Endodermal cell (in vitro differentiated cells): Measurements from ENCODE around the gene SYT2. TPM values are rescaled to one million over a fixed set of nuclear protein-coding genes. Genes with fewer than 3 reads are reported as not detected.

ENCODE experiments used
- DNase-seq: peaks from one replicate; pipeline ENCODE4 v3.0.0-alpha.2; 2017
- H3K27ac ChIP-seq: 2 replicates; pipeline ENCODE4 v1.5.1; 2013; ENCODE audit warnings: mild to moderate bottlenecking, low read depth, low read length, moderate library complexity
- H3K27me3 ChIP-seq: 2 replicates; pipeline ENCODE4 v1.6.1; 2013; ENCODE audit warnings: mild to moderate bottlenecking, low read length, moderate library complexity; ENCODE audit not compliant: insufficient read depth, control insufficient read depth, poor library complexity, severe bottlenecking
- H3K36me3 ChIP-seq: 2 replicates; pipeline ENCODE4 v1.7.0; 2013; ENCODE audit warnings: mild to moderate bottlenecking, low read length, moderate library complexity; ENCODE audit not compliant: control insufficient read depth, insufficient read depth
- H3K4me1 ChIP-seq: one replicate; pipeline ENCODE4 v1.7.0; 2013; ENCODE audit warnings: low read length; ENCODE audit not compliant: control insufficient read depth, insufficient read depth
- H3K4me3 ChIP-seq: 2 replicates; pipeline ENCODE4 v1.5.1; 2013; ENCODE audit warnings: mild to moderate bottlenecking, low read length, moderate library complexity
- H3K9ac ChIP-seq: 2 replicates; pipeline ENCODE4 v1.6.1; 2013; ENCODE audit warnings: mild to moderate bottlenecking, low read length, moderate library complexity; ENCODE audit not compliant: poor library complexity, severe bottlenecking; ENCODE audit errors: extremely low read depth
- H3K9me3 ChIP-seq: 2 replicates; pipeline ENCODE4 v1.6.1; 2013; ENCODE audit warnings: mild to moderate bottlenecking, low read length, moderate library complexity; ENCODE audit not compliant: control insufficient read depth
- H3K27ac Mint-ChIP-seq: 2 replicates; pipeline ENCODE4 v1.8.0; 2020; ENCODE audit warnings: mixed read lengths
- H3K27me3 Mint-ChIP-seq: 2 replicates; pipeline ENCODE4 v1.8.0; 2021; ENCODE audit warnings: mild to moderate bottlenecking, mixed read lengths; ENCODE audit not compliant: insufficient read depth
- H3K36me3 Mint-ChIP-seq: 2 replicates; pipeline ENCODE4 v1.8.0; 2020; ENCODE audit warnings: low read depth, mixed read lengths
- H3K4me1 Mint-ChIP-seq: 2 replicates; pipeline ENCODE4 v1.8.0; 2020; ENCODE audit warnings: mixed read lengths
- H3K4me3 Mint-ChIP-seq: 2 replicates; pipeline ENCODE4 v1.8.0; 2020; ENCODE audit warnings: mild to moderate bottlenecking, moderate library complexity, mixed read lengths
- H3K9me3 Mint-ChIP-seq: 2 replicates; pipeline ENCODE4 v1.8.0; 2020; ENCODE audit warnings: mild to moderate bottlenecking, mixed read lengths
- CTCF ChIP-seq: fragments of 200-600 bp; sonication (generic); conservative IDR thresholded peaks from 2 replicates; pipeline ENCODE4 v1.5.0; 2021; ENCODE audit warnings: antibody characterized with exemption, mild to moderate bottlenecking
- WGBS, 2 experiments: methylation state at CpG; one replicate each; pipeline versions ENCODE4 v1.1.5 to v1.1.7; 2013; ENCODE audit warnings: missing lambda C conversion rate in 2 of 2, mixed read lengths in 1 of 2; ENCODE audit not compliant: insufficient coverage in 1 of 2, insufficient read length in 1 of 2; 5-methylcytosine and 5-hydroxymethylcytosine counted together
- total RNA-seq, 2 donors: library from RNA; stranded (reverse); fragmentation: NEBNext Ultra II Directional in 1 of 2; extraction: Animal tissue kit (Norgen Biotek cat#: 25700) in 1 of 2; gene quantifications; 2 replicates in 1 of 2; 3 replicates in 1 of 2; pipeline ENCODE4 v1.2.1, GENCODE V29; 2021

SYT2 gene
- total RNA-seq, 2 donors from 2014 or later: 2.9 to 4.4 TPM

- WGBS, 2 experiments: 88% methylated on average over 4 of the region's 4 CpGs; no CpG with 5 or more reads in 1 of the 2 experiments
- H3K36me3 ChIP-seq: no peaks in the 10 kb centered on the region
- Mint-ChIP-seq H3K9me3 (no peaks in the 10 kb centered on the region), H3K4me3 (no peak overlapping the region), H3K4me1 (peaks cover 9% of the 10 kb centered on the region), H3K27ac (no peak overlapping the region), H3K36me3 (peaks cover 3% of the 10 kb centered on the region), H3K27me3 (peaks cover 4% of the 10 kb centered on the region)
- H3K27me3 ChIP-seq: no peaks in the 10 kb centered on the region
- TF ChIP-seq CTCF: no peak
- no peak overlapping the region for H3K9ac ChIP-seq
- H3K27ac ChIP-seq: no peak overlapping the region
- peaks cover 7% of the 10 kb centered on the region for H3K4me1 ChIP-seq
- H3K9me3 ChIP-seq: no peaks in the 10 kb centered on the region
- no peak for DNase-seq
- no peak overlapping the region for H3K4me3 ChIP-seq
Observed at GRCh38 chr1:202593845-202594244, 116.4 kb downstream of the SYT2 start.

GRCh38 chr1:202592146-202592545, 118.1 kb downstream of the SYT2 start:
- H3K36me3 ChIP-seq: no peaks in the 10 kb centered on the region
- Mint-ChIP-seq H3K27ac (no peak overlapping the region), H3K27me3 (no peaks in the 10 kb centered on the region), H3K4me1 (peaks cover 20% of the 10 kb centered on the region), H3K9me3 (no peaks in the 10 kb centered on the region), H3K36me3 (peaks cover 3% of the 10 kb centered on the region), H3K4me3 (no peak overlapping the region)
- no peak overlapping the region for H3K4me3 ChIP-seq
- WGBS, 2 experiments: 92 to 100% methylated on average over 3 to 7 of the region's 7 CpGs
- no peak overlapping the region for H3K27ac ChIP-seq
- peaks cover 16% of the 10 kb centered on the region for H3K4me1 ChIP-seq
- no peaks in the 10 kb centered on the region for H3K27me3 ChIP-seq
- no peak for TF ChIP-seq CTCF
- H3K9me3 ChIP-seq: no peaks in the 10 kb centered on the region
- H3K9ac ChIP-seq: no peak overlapping the region
- no peak for DNase-seq

GRCh38 chr1:202591515-202591914, 118.7 kb downstream of the SYT2 start:
- TF ChIP-seq CTCF: no peak
- Histone ChIP-seq H3K9me3 (no peaks in the 10 kb centered on the region), H3K4me1 (peaks cover 22% of the 10 kb centered on the region), H3K36me3 (no peaks in the 10 kb centered on the region), H3K9ac (no peak overlapping the region), H3K4me3 (no peak overlapping the region), H3K27me3 (no peaks in the 10 kb centered on the region), H3K27ac (no peak overlapping the region)
- Mint-ChIP-seq H3K4me1 (peaks cover 25% of the 10 kb centered on the region), H3K9me3 (no peaks in the 10 kb centered on the region), H3K36me3 (peaks cover 3% of the 10 kb centered on the region), H3K27ac (no peak overlapping the region), H3K4me3 (no peak overlapping the region), H3K27me3 (no peaks in the 10 kb centered on the region)
- WGBS, 2 experiments: 94 to 100% methylated on average over 1 to 7 of the region's 7 CpGs
- no peak for DNase-seq
